B cell (primary cell): ENCODE measurements around the gene MNT. TPM values are rescaled to one million over a fixed set of nuclear protein-coding genes. Genes with fewer than 3 reads are reported as not detected.

Experiments used
- ATAC-seq: fragments of 200-7000 bp; cut with Tn5 transposase; one replicate; pipeline ENCODE4 v1.10.0; 2021; ENCODE audit warnings: low read depth, mild to moderate bottlenecking, moderate number of reproducible peaks, moderate library complexity
- CTCF ChIA-PET: fragments of 350-600 bp; sonication (Branson Sonifier 250); formaldehyde crosslinking; loops from one replicate; lab custom pipeline; 2021; ENCODE audit warnings: antibody characterized with exemption, inconsistent platforms; lab: Charles Lee
- POLR2A ChIA-PET: fragments of 350-600 bp; sonication (Branson Sonifier 250); formaldehyde crosslinking; loops from one replicate; lab custom pipeline; 2021; ENCODE audit warnings: antibody characterized with exemption; lab: Charles Lee
- DNase-seq: peaks from one replicate; pipeline ENCODE4 v3.0.0; 2013
- H2AFZ ChIP-seq: 2 replicates; pipeline ENCODE4 v1.6.1; 2012; ENCODE audit warnings: mild to moderate bottlenecking, low read depth, low read length; ENCODE audit not compliant: insufficient read depth, poor library complexity, severe bottlenecking
- H3K27ac ChIP-seq, 2 donors: 1 replicate in 1 of 2; 2 replicates in 1 of 2; pipeline ENCODE4 v1.5.1; 2012 to 2013; ENCODE audit warnings: low read length in 2 of 2, mild to moderate bottlenecking in 2 of 2, moderate library complexity in 1 of 2
- H3K27me3 ChIP-seq, 4 experiments: fragments of 200-600 bp in 1 of 4; sonication (generic) in 1 of 4; replicated peaks in 1 of 4; 1 replicate in 2 of 4; 2 replicates in 2 of 4; pipeline versions ENCODE4 v1.6.1 to v1.7.0; 2013 to 2016; ENCODE audit warnings: low read length in 3 of 4, mild to moderate bottlenecking in 2 of 4, mixed read lengths in 1 of 4, moderate library complexity in 1 of 4; ENCODE audit not compliant: insufficient read depth in 4 of 4, control insufficient read depth in 3 of 4; ENCODE audit errors: control extremely low read depth in 1 of 4
- H3K36me3 ChIP-seq, 2 experiments: replicated peaks in 1 of 2; 1 replicate in 1 of 2; 2 replicates in 1 of 2; pipeline versions ENCODE4 v1.6.1 to v1.7.1; 2013; ENCODE audit warnings: low read length in 1 of 2; ENCODE audit not compliant: insufficient read depth in 2 of 2, control insufficient read depth in 1 of 2; ENCODE audit errors: control extremely low read depth in 1 of 2, extremely low read depth in 1 of 2
- H3K4me1 ChIP-seq, 2 donors: fragments of 200-600 bp in 1 of 2; sonication (generic) in 1 of 2; 1 replicate in 1 of 2; 2 replicates in 1 of 2; pipeline versions ENCODE4 v1.5.1 to v1.6.1; 2013 to 2017; ENCODE audit warnings: low read length in 2 of 2; ENCODE audit not compliant: control insufficient read depth in 2 of 2, insufficient read depth in 2 of 2
- H3K4me2 ChIP-seq: replicated peaks from 2 replicates; pipeline ENCODE3; 2012; ENCODE audit warnings: mild to moderate bottlenecking, low read depth, low read length; ENCODE audit not compliant: poor library complexity, severe bottlenecking
- H3K4me3 ChIP-seq, 5 experiments: fragments of 200-600 bp in 1 of 5; sonication (generic) in 1 of 5; 1 replicate in 3 of 5; 2 replicates in 2 of 5; pipeline versions ENCODE4 v1.5.1 to v1.7.0; 2011 to 2016; ENCODE audit warnings: low read length in 4 of 5, mild to moderate bottlenecking in 4 of 5, low read depth in 2 of 5, control low read depth in 1 of 5, moderate library complexity in 1 of 5; ENCODE audit not compliant: insufficient read depth in 1 of 5; ENCODE audit errors: control extremely low read depth in 1 of 5, extremely low read depth in 1 of 5
- H3K79me2 ChIP-seq: fragments of 200-600 bp; sonication (generic); one replicate; pipeline ENCODE4 v1.6.0; 2016; ENCODE audit warnings: low read length; ENCODE audit not compliant: control insufficient read depth, insufficient read depth
- H3K9ac ChIP-seq: fragments of 200-600 bp; sonication (generic); 2 replicates; pipeline ENCODE4 v1.6.1; 2017; ENCODE audit warnings: mild to moderate bottlenecking, low read length, moderate library complexity
- H3K9me3 ChIP-seq, 3 donors: one replicate each; pipeline versions ENCODE4 v1.6.1 to v1.7.1; 2013; ENCODE audit warnings: low read length in 2 of 3; ENCODE audit not compliant: control insufficient read depth in 2 of 3, insufficient read depth in 1 of 3; ENCODE audit errors: control extremely low read depth in 1 of 3
- H4K20me1 ChIP-seq: 2 replicates; pipeline ENCODE4 v1.6.0; 2012; ENCODE audit warnings: mild to moderate bottlenecking, low read length; ENCODE audit not compliant: insufficient read depth, control insufficient read depth, poor library complexity, severe bottlenecking
- H3K27ac Mint-ChIP-seq: one replicate; pipeline ENCODE4 v1.8.0; 2021; ENCODE audit warnings: mixed read lengths
- H3K27me3 Mint-ChIP-seq: one replicate; pipeline ENCODE4 v1.8.0; 2021; ENCODE audit warnings: mixed read lengths
- H3K4me1 Mint-ChIP-seq: one replicate; pipeline ENCODE4 v1.8.0; 2021; ENCODE audit warnings: mixed read lengths
- H3K4me3 Mint-ChIP-seq: one replicate; pipeline ENCODE4 v1.8.0; 2021; ENCODE audit warnings: mixed read lengths
- H3K9me3 Mint-ChIP-seq: one replicate; pipeline ENCODE4 v1.8.0; 2022; ENCODE audit warnings: mixed read lengths; ENCODE audit not compliant: insufficient read depth
- EZH2 ChIP-seq: IDR thresholded peaks from 2 replicates; pipeline ENCODE4 v1.6.1; 2012; ENCODE audit warnings: borderline replicate concordance, low read depth, mild to moderate bottlenecking, moderate library complexity, low read length; ENCODE audit not compliant: insufficient read depth, poor library complexity, severe bottlenecking
- WGBS: methylation state at CpG from one replicate; pipeline ENCODE4 v1.1.5; 2013; ENCODE audit warnings: missing lambda C conversion rate; ENCODE audit not compliant: insufficient coverage; 5-methylcytosine and 5-hydroxymethylcytosine counted together
- intact Hi-C: fragments of 100-400 bp; cut with micrococcal nuclease; formaldehyde crosslinking; loops from one replicate; pipeline ENCODE4 v1.10.0; 2022
- polyA plus RNA-seq: library from polyadenylated mRNA; depleted of rRNA; stranded (reverse); fragments of >200 nt; gene quantifications from 2 replicates; pipeline ENCODE4 v1.2.3, GENCODE V29; 2012
- total RNA-seq, 2 donors: library from RNA; stranded (reverse); fragments of 120-200 nt in 1 of 2; gene quantifications; 1 replicate in 1 of 2; 2 replicates in 1 of 2; pipeline versions ENCODE4 v1.2.3 to v1.2.4, GENCODE V29; 2013 to 2022
- TF ChIP-seq, protein P1 (sequence below): fragments of 200-600 bp; IDR thresholded peaks from one replicate; pipeline ENCODE4 v1.8.0; 2022; ENCODE audit warnings: antibody characterized with exemption, mild to moderate bottlenecking

Gene MNT
- total and polyA plus RNA-seq, 2 donors (not counting 1 experiment from before 2014, with no cell fraction given), result 20.0 to 68.5 TPM

GRCh38 chr17:2362881-2363280, 38.0 kb downstream of the MNT start:
- H3K4me2 ChIP-seq, result no peak overlapping the region
- H3K9me3 Mint-ChIP-seq, result no peaks in the 10 kb centered on the region
- H3K4me3 Mint-ChIP-seq, result no peak overlapping the region
- no peaks in the 10 kb centered on the region for H3K27me3 ChIP-seq
- no peaks in the 10 kb centered on the region for H3K9me3 ChIP-seq
- DNase-seq (no peak), ATAC-seq (no peak)
- no peak overlapping the region for H3K27ac ChIP-seq
- no peaks in the 10 kb centered on the region for H3K4me1 ChIP-seq
- 96% methylated on average over 11 of the region's 14 CpGs for whole genome bisulfite sequencing
- no peak overlapping the region for H3K27ac Mint-ChIP-seq
- ChIA-PET CTCF (interaction anchor here (1.3 kb wide), 1 partner anchor 52 kb away, joined by 3 read pairs; no protein-coding TSS in a partner anchor), POLR2A (no interaction called here)
- H3K36me3 ChIP-seq, result peaks cover 0 to 17% of the 10 kb centered on the region in 2 experiments
- H2AFZ ChIP-seq, result no peak overlapping the region
- H4K20me1 ChIP-seq, result no peaks in the 10 kb centered on the region
- no peaks in the 10 kb centered on the region for H3K79me2 ChIP-seq
- H3K4me1 Mint-ChIP-seq, result no peaks in the 10 kb centered on the region
- TF ChIP-seq, protein P1, sequence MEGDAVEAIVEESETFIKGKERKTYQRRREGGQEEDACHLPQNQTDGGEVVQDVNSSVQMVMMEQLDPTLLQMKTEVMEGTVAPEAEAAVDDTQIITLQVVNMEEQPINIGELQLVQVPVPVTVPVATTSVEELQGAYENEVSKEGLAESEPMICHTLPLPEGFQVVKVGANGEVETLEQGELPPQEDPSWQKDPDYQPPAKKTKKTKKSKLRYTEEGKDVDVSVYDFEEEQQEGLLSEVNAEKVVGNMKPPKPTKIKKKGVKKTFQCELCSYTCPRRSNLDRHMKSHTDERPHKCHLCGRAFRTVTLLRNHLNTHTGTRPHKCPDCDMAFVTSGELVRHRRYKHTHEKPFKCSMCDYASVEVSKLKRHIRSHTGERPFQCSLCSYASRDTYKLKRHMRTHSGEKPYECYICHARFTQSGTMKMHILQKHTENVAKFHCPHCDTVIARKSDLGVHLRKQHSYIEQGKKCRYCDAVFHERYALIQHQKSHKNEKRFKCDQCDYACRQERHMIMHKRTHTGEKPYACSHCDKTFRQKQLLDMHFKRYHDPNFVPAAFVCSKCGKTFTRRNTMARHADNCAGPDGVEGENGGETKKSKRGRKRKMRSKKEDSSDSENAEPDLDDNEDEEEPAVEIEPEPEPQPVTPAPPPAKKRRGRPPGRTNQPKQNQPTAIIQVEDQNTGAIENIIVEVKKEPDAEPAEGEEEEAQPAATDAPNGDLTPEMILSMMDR, result no peak
- TF ChIP-seq EZH2, result no peak
- H3K27me3 Mint-ChIP-seq, result no peaks in the 10 kb centered on the region
- H3K4me3 ChIP-seq, result no peak overlapping the region
- intact Hi-C loops, result no loop called here
- no peak overlapping the region for H3K9ac ChIP-seq

- ChIA-PET POLR2A (no interaction called here), CTCF (no interaction called here)
- H3K9ac ChIP-seq, result no peak overlapping the region
- H3K27me3 Mint-ChIP-seq, result no peaks in the 10 kb centered on the region
- WGBS, result 96% methylated on average over 19 of the region's 19 CpGs
- H3K27me3 ChIP-seq, result no peaks in the 10 kb centered on the region
- no peak overlapping the region for H3K4me3 Mint-ChIP-seq
- H3K9me3 ChIP-seq, result no peaks in the 10 kb centered on the region
- H3K4me1 Mint-ChIP-seq, result no peaks in the 10 kb centered on the region
- H3K27ac Mint-ChIP-seq, result no peak overlapping the region
- no peak overlapping the region for H3K27ac ChIP-seq
- intact Hi-C loops, result no loop called here
- H3K79me2 ChIP-seq, result no peaks in the 10 kb centered on the region
- no peak overlapping the region for H3K4me3 ChIP-seq
- H2AFZ ChIP-seq, result no peak overlapping the region
- ATAC-seq (no peak), DNase-seq (no peak)
- H3K4me2 ChIP-seq, result no peak overlapping the region
- H3K4me1 ChIP-seq, result no peaks in the 10 kb centered on the region
- peaks cover 0 to 17% of the 10 kb centered on the region in 2 experiments for H3K36me3 ChIP-seq
- H4K20me1 ChIP-seq, result no peaks in the 10 kb centered on the region
- H3K9me3 Mint-ChIP-seq, result no peaks in the 10 kb centered on the region
- no peak for TF ChIP-seq EZH2
- TF ChIP-seq, protein P1, result no peak
Measured at GRCh38 chr17:2362416-2362815, 38.4 kb downstream of the MNT start.
